KMS-11 (cell line): ENCODE measurements around the gene SLC2A8.

Experiments
- H2AFZ ChIP-seq: fragments of 200-600 bp; sonication (generic); 2 replicates; pipeline ENCODE4 v1.6.1; 2016; ENCODE audit warnings: antibody characterized with exemption, mixed run types, low read depth
- H3K27ac ChIP-seq: fragments of 200-600 bp; sonication (generic); 2 replicates; pipeline ENCODE4 v1.6.1; 2016; ENCODE audit warnings: mild to moderate bottlenecking, mixed run types
- H3K27me3 ChIP-seq: fragments of 200-600 bp; sonication (generic); 2 replicates; pipeline ENCODE4 v1.6.1; 2017; ENCODE audit warnings: mild to moderate bottlenecking, low read depth, mixed run types, moderate library complexity; ENCODE audit not compliant: insufficient read depth
- H3K36me3 ChIP-seq: fragments of 200-600 bp; sonication (generic); 2 replicates; pipeline ENCODE4 v1.6.1; 2017; ENCODE audit warnings: mild to moderate bottlenecking, mixed run types; ENCODE audit not compliant: insufficient read depth
- H3K4me1 ChIP-seq: fragments of 200-600 bp; sonication (generic); 2 replicates; pipeline ENCODE4 v1.6.1; 2016; ENCODE audit warnings: mild to moderate bottlenecking, low read depth, mixed run types; ENCODE audit not compliant: poor library complexity, severe bottlenecking
- H3K4me2 ChIP-seq: fragments of 200-600 bp; sonication (generic); 2 replicates; pipeline ENCODE4 v1.7.0; 2016; ENCODE audit warnings: mild to moderate bottlenecking, mixed run types
- H3K4me3 ChIP-seq: fragments of 200-600 bp; sonication (generic); IDR thresholded peaks from 2 replicates; pipeline ENCODE4 v1.6.1; 2017; ENCODE audit warnings: low read depth, low read length, mixed read lengths; ENCODE audit not compliant: insufficient read depth
- H3K79me2 ChIP-seq: fragments of 200-600 bp; sonication (generic); 2 replicates; pipeline ENCODE4 v1.6.1; 2016; ENCODE audit warnings: low read depth, mixed run types; ENCODE audit not compliant: insufficient read depth
- H3K9ac ChIP-seq: fragments of 200-600 bp; sonication (generic); 2 replicates; pipeline ENCODE4 v1.6.1; 2016; ENCODE audit warnings: mild to moderate bottlenecking, mixed run types
- H4K20me1 ChIP-seq: fragments of 200-600 bp; sonication (generic); 2 replicates; pipeline ENCODE4 v1.6.1; 2016; ENCODE audit warnings: mild to moderate bottlenecking, mixed run types; ENCODE audit not compliant: insufficient read depth
- TF ChIP-seq, protein P1 (sequence below): fragments of 200-600 bp; sonication (generic); conservative IDR thresholded peaks from 2 replicates; pipeline ENCODE4 v1.6.1; 2017; ENCODE audit warnings: low read depth, mild to moderate bottlenecking, antibody characterized with exemption, low read length, moderate library complexity, mixed read lengths

The SLC2A8 gene

DNA sequence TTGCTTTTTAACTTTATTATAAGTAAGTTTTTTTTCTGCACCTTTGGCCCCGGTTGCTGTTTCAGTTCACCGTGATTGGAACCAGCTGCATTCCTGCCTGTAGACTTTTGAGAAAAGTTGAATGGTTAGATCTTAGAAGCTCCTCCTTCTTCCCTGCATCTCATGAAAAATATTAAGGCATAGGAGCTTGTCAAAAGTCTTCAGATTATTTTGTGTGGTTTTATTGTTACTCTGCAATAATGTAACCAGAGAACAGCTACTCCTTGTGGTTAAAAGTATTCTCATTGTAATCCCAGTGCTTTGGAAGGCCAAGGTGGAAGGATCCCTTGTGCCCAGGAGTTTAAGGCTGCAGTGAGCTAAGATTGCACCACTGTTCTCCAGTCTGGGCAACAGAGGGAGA is 3.3 kb upstream of the SLC2A8 start:
- Histone ChIP-seq H3K4me3 (no peak overlapping the region), H2AFZ (peak overlapping the region; percentile 12; the same call in 1 of the 2 replicates), H3K79me2 (peaks cover 11% of the 10 kb centered on the region), H3K4me2 (peak overlapping the region; percentile 91), H4K20me1 (no peaks in the 10 kb centered on the region), H3K4me1 (peaks cover 79% of the 10 kb centered on the region), H3K36me3 (no peaks in the 10 kb centered on the region), H3K27ac (peak overlapping the region; percentile 83), H3K27me3 (no peaks in the 10 kb centered on the region), H3K9ac (peak overlapping the region; percentile 62; the same call in 1 of the 2 replicates)
- TF ChIP-seq, protein P1, sequence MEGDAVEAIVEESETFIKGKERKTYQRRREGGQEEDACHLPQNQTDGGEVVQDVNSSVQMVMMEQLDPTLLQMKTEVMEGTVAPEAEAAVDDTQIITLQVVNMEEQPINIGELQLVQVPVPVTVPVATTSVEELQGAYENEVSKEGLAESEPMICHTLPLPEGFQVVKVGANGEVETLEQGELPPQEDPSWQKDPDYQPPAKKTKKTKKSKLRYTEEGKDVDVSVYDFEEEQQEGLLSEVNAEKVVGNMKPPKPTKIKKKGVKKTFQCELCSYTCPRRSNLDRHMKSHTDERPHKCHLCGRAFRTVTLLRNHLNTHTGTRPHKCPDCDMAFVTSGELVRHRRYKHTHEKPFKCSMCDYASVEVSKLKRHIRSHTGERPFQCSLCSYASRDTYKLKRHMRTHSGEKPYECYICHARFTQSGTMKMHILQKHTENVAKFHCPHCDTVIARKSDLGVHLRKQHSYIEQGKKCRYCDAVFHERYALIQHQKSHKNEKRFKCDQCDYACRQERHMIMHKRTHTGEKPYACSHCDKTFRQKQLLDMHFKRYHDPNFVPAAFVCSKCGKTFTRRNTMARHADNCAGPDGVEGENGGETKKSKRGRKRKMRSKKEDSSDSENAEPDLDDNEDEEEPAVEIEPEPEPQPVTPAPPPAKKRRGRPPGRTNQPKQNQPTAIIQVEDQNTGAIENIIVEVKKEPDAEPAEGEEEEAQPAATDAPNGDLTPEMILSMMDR = no peak

DNA sequence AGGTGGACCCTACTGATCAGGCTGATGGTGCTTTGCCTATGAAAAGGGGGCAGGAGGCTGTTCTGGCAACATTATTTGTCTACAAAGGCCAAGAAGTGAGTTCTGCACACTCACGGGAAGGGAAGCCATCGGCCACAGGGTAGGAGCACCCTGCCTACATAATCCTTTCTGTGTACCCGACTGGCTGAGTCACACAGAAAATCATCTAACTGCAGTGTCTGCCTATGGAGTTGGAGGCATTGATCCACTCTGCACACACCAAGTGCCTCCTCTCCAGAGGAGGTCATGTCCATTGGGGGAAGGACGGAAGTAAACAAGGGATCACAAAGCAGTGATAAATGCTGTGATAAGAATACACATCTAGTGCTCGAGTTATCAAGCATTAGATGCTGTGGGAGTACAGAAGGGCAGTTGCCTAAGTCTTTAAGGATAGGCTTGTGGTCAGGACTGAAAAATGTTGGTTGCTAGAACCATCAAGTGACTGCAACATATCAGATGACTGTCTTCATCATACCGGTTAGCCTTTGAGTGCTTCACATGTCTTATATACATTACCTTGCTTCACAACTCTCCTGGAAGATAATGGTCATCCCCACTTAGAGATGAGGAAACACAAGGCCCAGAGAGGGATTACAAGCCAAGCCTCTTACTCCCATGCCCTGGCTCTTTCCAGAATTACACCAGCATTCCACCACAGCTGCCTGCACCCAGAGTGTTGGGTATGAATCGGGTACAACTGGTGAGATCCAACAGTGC is 1.3 kb upstream of the SLC2A8 start:
- Histone ChIP-seq H3K4me2 (peak overlapping the region; percentile 91), H2AFZ (peak overlapping the region; percentile 48; the same call in 1 of the 2 replicates), H3K4me1 (peaks cover 77% of the 10 kb centered on the region), H3K36me3 (no peaks in the 10 kb centered on the region), H3K79me2 (peaks cover 31% of the 10 kb centered on the region), H3K4me3 (no peak overlapping the region), H3K27me3 (no peaks in the 10 kb centered on the region), H4K20me1 (no peaks in the 10 kb centered on the region), H3K9ac (peak overlapping the region; percentile 62), H3K27ac (peak overlapping the region; percentile 83)
- TF ChIP-seq, protein P1 = no peak

DNA sequence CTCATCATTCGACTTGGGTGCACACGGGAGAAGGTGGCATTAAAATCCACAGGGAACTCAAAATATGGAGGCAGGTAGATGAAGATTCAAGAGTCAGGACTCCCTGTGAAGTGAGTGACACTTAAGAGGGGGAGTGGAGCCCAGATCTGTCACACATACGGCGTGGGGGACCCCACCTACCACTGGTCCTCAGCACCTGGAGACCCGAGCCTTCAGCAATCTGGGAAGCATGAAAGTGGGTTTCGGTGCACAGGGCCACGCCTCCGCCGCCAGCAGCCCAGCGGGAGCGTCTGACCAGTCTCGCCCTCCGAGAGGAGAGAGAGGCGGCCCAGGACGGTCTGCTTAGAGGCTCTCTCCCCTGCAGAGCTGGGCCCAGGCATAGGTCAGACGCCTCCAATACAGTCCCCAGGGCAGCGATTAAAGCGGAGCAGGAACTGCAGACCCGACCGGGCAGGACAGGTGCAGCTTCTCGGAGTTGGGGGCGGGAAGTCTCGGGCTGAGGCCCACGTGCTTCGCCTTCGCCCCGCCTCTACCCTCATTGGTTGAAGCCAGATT is 639 bp upstream of the SLC2A8 start:
- TF ChIP-seq, protein P1 = no peak
- Histone ChIP-seq H3K4me1 (peaks cover 70% of the 10 kb centered on the region), H3K36me3 (no peaks in the 10 kb centered on the region), H3K9ac (peak overlapping the region; percentile 62), H3K27me3 (no peaks in the 10 kb centered on the region), H3K4me3 (no peak overlapping the region), H3K4me2 (peak overlapping the region; percentile 91), H3K27ac (peak overlapping the region; percentile 83), H3K79me2 (peaks cover 31% of the 10 kb centered on the region), H2AFZ (peak overlapping the region; percentile 14; the same call in 1 of the 2 replicates), H4K20me1 (no peaks in the 10 kb centered on the region)

DNA sequence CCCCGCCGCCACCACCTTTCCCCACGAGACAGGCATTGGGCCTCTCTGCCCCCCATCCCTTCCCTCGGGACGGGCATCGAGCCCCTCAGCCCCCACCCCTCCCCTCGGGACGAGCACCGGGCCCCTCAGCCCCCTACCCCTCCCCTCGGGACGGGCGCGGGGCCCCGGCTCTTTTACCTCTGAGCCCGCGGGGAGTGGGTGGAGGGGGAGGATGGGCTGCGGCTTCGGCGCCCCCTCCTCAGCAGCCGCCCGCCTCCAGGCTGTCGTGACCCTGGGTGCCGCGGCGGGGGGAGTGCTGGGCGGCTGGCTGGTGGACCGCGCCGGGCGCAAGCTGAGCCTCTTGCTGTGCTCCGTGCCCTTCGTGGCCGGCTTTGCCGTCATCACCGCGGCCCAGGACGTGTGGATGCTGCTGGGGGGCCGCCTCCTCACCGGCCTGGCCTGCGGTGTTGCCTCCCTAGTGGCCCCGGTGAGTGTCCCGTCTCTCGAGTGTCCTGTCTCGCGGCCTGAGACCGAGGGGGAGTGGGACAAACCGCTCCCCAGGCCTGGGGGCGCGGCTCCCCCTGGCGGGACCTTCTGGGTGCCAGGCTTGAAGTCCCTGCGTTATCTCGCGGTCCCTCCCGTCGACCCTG is 791 bp downstream of the SLC2A8 start:
- Histone ChIP-seq H3K4me2 (peak overlapping the region; percentile 96), H2AFZ (peak overlapping the region; percentile 25; the same call in 1 of the 2 replicates), H3K27ac (peak overlapping the region; percentile 55), H4K20me1 (no peaks in the 10 kb centered on the region), H3K36me3 (no peaks in the 10 kb centered on the region), H3K27me3 (no peaks in the 10 kb centered on the region), H3K4me1 (peaks cover 56% of the 10 kb centered on the region), H3K79me2 (peaks cover 39% of the 10 kb centered on the region), H3K9ac (peak overlapping the region; percentile 62), H3K4me3 (peak overlapping the region; percentile 73)
- TF ChIP-seq, protein P1 = peak; percentile 62; the same call in 1 of the 2 replicates
